Activated T-helper 17 cell treated with anti-CD3 and anti-CD28 coated beads, Interleukin-2, amount 50 U/mL, for 72 hours (primary cell): Measurements from ENCODE around the gene LRP5. TPM values are rescaled to one million over a fixed set of nuclear protein-coding genes. Genes with fewer than 3 reads are reported as not detected.
"Not testable (repeated sequence)": the region's sequence is repeated elsewhere in the genome, so short reads cannot be mapped to it uniquely, and the experiment has no call there.

Source experiments
- ATAC-seq: fragments of 150-1000 bp; cut with Tn5 transposase; replicated peaks from 2 replicates; pipeline ENCODE4 v1.10.0; 2021; ENCODE audit warnings: mild to moderate bottlenecking, moderate library complexity
- H3K27ac Mint-ChIP-seq: one replicate; pipeline ENCODE4 v1.8.0; 2022; ENCODE audit warnings: mixed read lengths
- H3K27me3 Mint-ChIP-seq: one replicate; pipeline ENCODE4 v1.8.0; 2022; ENCODE audit warnings: mixed read lengths
- H3K36me3 Mint-ChIP-seq: one replicate; pipeline ENCODE4 v1.8.0; 2022; ENCODE audit warnings: low read depth, mild to moderate bottlenecking, mixed read lengths
- H3K4me1 Mint-ChIP-seq: one replicate; pipeline ENCODE4 v1.8.0; 2022; ENCODE audit warnings: mixed read lengths
- H3K4me3 Mint-ChIP-seq: one replicate; pipeline ENCODE4 v1.8.0; 2022; ENCODE audit warnings: mild to moderate bottlenecking, mixed read lengths
- H3K9me3 Mint-ChIP-seq: one replicate; pipeline ENCODE4 v1.8.0; 2022; ENCODE audit warnings: mixed read lengths
- total RNA-seq, 2 donors: library from RNA; stranded (reverse); gene quantifications; one replicate each; pipeline ENCODE4 v1.2.3, GENCODE V29; 2022

LRP5 gene
- total RNA-seq, 2 donors from 2014 or later: 4.6 to 6.0 TPM

GRCh38 chr11:68434159-68434558 is 121.8 kb downstream of the LRP5 start:
- H3K9me3 Mint-ChIP-seq, H3K27ac Mint-ChIP-seq, H3K4me1 Mint-ChIP-seq, H3K36me3 Mint-ChIP-seq, H3K4me3 Mint-ChIP-seq, ATAC-seq, H3K27me3 Mint-ChIP-seq: not testable (repeated sequence)

GRCh38 chr11:68436162-68436888 is 123.9 kb downstream of the LRP5 start:
- no peaks in the 10 kb centered on the region for H3K9me3 Mint-ChIP-seq
- no peaks in the 10 kb centered on the region for H3K27me3 Mint-ChIP-seq
- H3K27ac Mint-ChIP-seq: no peak overlapping the region
- no peaks in the 10 kb centered on the region for H3K36me3 Mint-ChIP-seq
- H3K4me1 Mint-ChIP-seq: peaks cover 4% of the 10 kb centered on the region
- ATAC-seq: no peak
- no peak overlapping the region for H3K4me3 Mint-ChIP-seq

GRCh38 chr11:68436985-68437926 is 124.9 kb downstream of the LRP5 start:
- no peaks in the 10 kb centered on the region for H3K27me3 Mint-ChIP-seq
- H3K4me1 Mint-ChIP-seq: peaks cover 4% of the 10 kb centered on the region
- H3K9me3 Mint-ChIP-seq: no peaks in the 10 kb centered on the region
- no peak overlapping the region for H3K27ac Mint-ChIP-seq
- H3K4me3 Mint-ChIP-seq: no peak overlapping the region
- no peaks in the 10 kb centered on the region for H3K36me3 Mint-ChIP-seq
- peak; percentile 52 for ATAC-seq

DNA sequence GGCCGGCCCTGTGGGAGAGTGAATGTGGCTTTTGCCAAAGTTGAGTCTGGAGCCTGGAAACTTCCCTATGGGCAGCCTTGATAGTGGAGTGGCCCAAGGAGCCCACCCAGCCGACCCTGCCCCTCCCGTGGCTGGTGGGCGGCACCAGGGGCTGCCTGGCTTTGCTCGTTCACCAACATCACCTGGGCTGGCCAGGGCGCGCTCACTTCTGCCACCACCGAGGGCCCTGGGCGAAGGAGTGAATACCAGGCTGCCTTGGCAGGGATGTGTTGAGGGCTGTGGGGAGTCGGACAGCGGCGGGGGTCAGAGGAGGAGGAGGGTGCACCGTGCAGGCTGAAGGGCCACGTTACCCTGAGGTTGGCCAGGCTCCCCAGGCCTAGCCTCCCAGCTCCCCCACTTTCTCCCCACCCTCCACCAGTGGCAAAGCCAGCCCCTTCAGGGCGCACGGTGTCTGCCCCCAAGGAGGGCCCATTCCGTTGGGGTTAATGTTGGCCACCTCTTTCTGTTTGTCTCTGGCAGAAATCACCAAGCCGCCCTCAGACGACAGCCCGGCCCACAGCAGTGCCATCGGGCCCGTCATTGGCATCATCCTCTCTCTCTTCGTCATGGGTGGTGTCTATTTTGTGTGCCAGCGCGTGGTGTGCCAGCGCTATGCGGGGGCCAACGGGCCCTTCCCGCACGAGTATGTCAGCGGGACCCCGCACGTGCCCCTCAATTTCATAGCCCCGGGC is 125.7 kb downstream of the LRP5 start:
- Mint-ChIP-seq H3K4me1 (peaks cover 4% of the 10 kb centered on the region), H3K4me3 (no peak overlapping the region), H3K36me3 (no peaks in the 10 kb centered on the region), H3K27me3 (no peaks in the 10 kb centered on the region), H3K27ac (no peak overlapping the region), H3K9me3 (no peaks in the 10 kb centered on the region)
- no peak for ATAC-seq

- H3K36me3 Mint-ChIP-seq: no peaks in the 10 kb centered on the region
- H3K27ac Mint-ChIP-seq: no peak overlapping the region
- H3K9me3 Mint-ChIP-seq: no peaks in the 10 kb centered on the region
- H3K27me3 Mint-ChIP-seq: no peaks in the 10 kb centered on the region
- H3K4me3 Mint-ChIP-seq: no peak overlapping the region
- no peak for ATAC-seq
- peaks cover 4% of the 10 kb centered on the region for H3K4me1 Mint-ChIP-seq
Observed at GRCh38 chr11:68438658-68439259, 126.4 kb downstream of the LRP5 start.

DNA sequence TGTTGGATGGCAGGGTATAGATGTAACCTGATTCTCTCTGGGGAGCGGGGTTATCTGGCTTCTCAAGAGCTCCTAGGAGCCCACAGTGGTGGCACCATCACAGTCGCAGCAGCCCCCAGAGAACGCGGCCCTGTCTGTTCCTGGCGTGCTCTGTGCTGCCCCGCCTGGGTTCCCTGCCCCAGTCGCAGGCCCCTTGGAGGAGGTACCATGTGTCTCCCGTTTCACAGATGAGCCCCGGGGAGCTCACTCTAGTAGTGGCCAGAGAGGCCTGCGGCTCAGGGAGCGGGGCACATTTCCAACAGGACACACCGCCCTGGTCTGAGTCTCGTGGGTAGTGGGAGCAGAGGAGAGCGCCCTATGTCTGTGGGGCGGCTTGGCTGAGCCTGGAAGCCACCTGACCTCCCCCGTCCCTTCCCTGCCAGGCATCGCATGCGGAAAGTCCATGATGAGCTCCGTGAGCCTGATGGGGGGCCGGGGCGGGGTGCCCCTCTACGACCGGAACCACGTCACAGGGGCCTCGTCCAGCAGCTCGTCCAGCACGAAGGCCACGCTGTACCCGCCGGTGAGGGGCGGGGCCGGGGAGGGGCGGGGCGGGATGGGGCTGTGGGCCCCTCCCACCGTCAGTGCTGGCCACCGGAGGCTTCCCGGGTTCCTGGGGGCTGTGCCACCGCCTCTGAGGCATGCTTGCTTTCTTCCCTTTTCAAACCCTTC is 127.1 kb downstream of the LRP5 start:
- ATAC-seq: no peak
- Mint-ChIP-seq H3K27me3 (no peaks in the 10 kb centered on the region), H3K4me3 (no peak overlapping the region), H3K9me3 (no peaks in the 10 kb centered on the region), H3K4me1 (peaks cover 4% of the 10 kb centered on the region), H3K27ac (no peak overlapping the region), H3K36me3 (no peaks in the 10 kb centered on the region)

DNA sequence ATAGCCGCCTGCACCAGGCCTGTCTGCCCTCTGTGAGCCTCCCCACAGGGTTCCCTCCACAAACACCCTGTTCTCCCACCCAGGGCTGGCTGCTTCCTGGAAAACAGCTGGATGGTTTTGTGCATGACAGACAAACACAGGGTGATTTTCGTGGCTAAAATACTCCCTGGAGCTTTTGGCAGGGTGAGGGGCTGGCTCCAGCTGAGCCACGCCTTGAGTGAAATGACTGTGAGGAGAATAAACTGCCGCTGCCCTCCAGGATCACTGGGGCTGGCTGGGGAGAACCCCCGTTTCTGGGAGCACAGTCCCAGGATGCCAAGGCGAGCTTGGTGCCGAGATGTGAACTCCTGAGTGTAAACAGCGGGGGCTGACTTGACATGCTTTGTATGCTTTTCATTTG is 127.8 kb downstream of the LRP5 start:
- H3K27ac Mint-ChIP-seq: no peak overlapping the region
- ATAC-seq: no peak
- no peaks in the 10 kb centered on the region for H3K27me3 Mint-ChIP-seq
- no peak overlapping the region for H3K4me3 Mint-ChIP-seq
- no peaks in the 10 kb centered on the region for H3K36me3 Mint-ChIP-seq
- peaks cover 4% of the 10 kb centered on the region for H3K4me1 Mint-ChIP-seq
- no peaks in the 10 kb centered on the region for H3K9me3 Mint-ChIP-seq

DNA sequence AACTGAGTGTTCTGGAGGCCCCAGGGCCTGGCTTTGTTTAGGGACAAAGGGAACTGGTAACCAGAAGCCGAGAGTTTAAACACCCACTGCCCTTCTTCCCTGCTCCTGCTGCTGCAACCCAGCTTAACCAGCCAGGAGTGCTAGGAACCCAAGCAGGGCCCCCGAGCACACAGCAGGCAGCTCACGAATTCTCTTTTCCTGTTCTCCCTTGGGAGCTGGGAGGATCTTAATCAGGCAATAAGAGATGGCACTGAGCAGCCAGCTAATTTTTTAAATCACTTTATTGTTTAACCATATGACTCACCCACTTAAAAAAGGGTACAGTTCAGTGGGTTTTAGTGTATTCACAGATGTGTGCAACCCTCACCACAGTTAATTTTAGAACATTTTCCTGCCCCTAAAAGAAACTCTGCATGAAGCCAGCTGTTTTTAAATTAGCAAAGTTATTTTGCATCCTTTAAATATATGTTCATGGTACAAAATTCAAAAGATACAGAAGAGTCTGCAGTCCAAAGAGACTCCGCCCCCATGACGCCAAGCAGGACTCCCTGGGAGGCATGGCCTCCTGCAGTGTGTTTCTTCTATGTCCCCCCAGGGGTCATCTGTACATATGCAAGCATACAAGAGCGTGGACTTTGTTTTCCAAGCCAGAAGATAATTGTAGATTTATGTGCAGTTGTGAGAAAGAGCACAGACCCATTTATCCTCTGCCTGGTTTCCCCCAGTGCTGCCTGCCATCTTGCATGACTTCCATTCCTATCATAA is 129.3 kb downstream of the LRP5 start:
- H3K27me3 Mint-ChIP-seq: no peaks in the 10 kb centered on the region
- H3K9me3 Mint-ChIP-seq: no peaks in the 10 kb centered on the region
- H3K36me3 Mint-ChIP-seq: no peaks in the 10 kb centered on the region
- H3K4me3 Mint-ChIP-seq: no peak overlapping the region
- no peak overlapping the region for H3K27ac Mint-ChIP-seq
- no peak for ATAC-seq
- peaks cover 4% of the 10 kb centered on the region for H3K4me1 Mint-ChIP-seq

DNA sequence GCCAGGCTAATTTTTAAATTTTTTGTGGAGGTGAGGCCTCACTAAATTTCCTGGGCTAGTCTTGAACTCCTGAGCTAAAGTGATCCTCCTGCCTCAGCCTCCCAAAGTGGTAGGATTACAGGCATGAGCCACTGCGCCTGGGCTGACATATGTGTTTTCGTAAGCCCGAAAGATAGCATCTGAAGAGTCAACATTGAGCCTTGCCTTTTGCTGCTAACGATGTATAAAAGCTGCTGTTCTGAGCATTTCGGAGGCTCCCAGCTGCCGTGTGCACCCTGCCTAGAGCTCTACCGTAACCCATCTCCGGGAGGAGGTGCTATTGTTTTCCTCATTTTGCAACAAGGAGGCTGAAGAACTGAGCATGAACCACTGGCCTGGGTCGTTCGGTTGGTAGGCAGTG is 130.0 kb downstream of the LRP5 start:
- no peak overlapping the region for H3K27ac Mint-ChIP-seq
- no peak overlapping the region for H3K4me3 Mint-ChIP-seq
- peaks cover 4% of the 10 kb centered on the region for H3K4me1 Mint-ChIP-seq
- no peaks in the 10 kb centered on the region for H3K27me3 Mint-ChIP-seq
- ATAC-seq: no peak
- H3K9me3 Mint-ChIP-seq: no peaks in the 10 kb centered on the region
- no peaks in the 10 kb centered on the region for H3K36me3 Mint-ChIP-seq

- H3K4me3 Mint-ChIP-seq: no peak overlapping the region
- H3K9me3 Mint-ChIP-seq: no peaks in the 10 kb centered on the region
- H3K27ac Mint-ChIP-seq: no peak overlapping the region
Observed at GRCh38 chr11:68444566-68444965, 132.2 kb downstream of the LRP5 start.

DNA sequence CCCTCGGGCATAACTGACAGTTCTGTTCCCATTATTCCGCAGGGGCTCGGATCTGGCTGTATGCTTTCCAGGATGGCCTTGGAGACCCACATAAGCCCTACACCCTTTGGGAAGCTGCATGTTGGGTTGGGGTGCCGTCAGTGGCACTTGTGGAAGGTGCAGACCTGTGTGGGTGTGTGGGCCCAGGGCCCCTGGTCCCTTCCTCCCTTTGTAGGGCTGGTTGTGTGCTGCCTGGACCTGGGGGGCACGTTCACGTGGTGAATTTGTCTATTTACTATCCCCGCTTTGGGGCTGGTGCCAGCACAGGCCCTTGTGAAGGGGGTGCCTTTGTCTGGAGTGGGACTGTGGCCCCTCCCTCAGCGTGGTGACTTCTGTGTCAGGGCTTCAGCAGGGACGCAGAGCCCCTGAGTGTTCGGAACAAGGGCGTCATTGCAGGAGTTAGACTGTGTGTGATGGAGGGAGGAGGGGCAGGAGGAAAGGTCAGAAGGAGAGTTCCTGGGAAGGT is 133.2 kb downstream of the LRP5 start:
- H3K9me3 Mint-ChIP-seq: no peaks in the 10 kb centered on the region
- no peaks in the 10 kb centered on the region for H3K27me3 Mint-ChIP-seq
- H3K27ac Mint-ChIP-seq: no peak overlapping the region
- H3K36me3 Mint-ChIP-seq: no peaks in the 10 kb centered on the region
- no peak overlapping the region for H3K4me3 Mint-ChIP-seq
- ATAC-seq: no peak
- peaks cover 12% of the 10 kb centered on the region for H3K4me1 Mint-ChIP-seq

More at GRCh38 chr11:68444566-68444965, 132.2 kb downstream of the LRP5 start:
- ATAC-seq: no peak
- Mint-ChIP-seq H3K4me1 (peaks cover 12% of the 10 kb centered on the region), H3K27me3 (no peaks in the 10 kb centered on the region), H3K36me3 (no peaks in the 10 kb centered on the region)

GRCh38 chr11:68446046-68446725 is 133.8 kb downstream of the LRP5 start:
- H3K4me1 Mint-ChIP-seq: peaks cover 12% of the 10 kb centered on the region
- ATAC-seq: no peak
- H3K27me3 Mint-ChIP-seq: no peaks in the 10 kb centered on the region
- H3K9me3 Mint-ChIP-seq: no peaks in the 10 kb centered on the region
- H3K36me3 Mint-ChIP-seq: no peaks in the 10 kb centered on the region
- no peak overlapping the region for H3K4me3 Mint-ChIP-seq
- no peak overlapping the region for H3K27ac Mint-ChIP-seq
